Tibial artery (tissue), 4 donors: ENCODE data around the gene GOLGB1.

Experiments
- DNase-seq, 2 donors: peaks; one replicate each; pipeline ENCODE4 v3.0.0-alpha.2; 2019
- H3K27ac ChIP-seq, 2 donors: fragments of 200-600 bp; sonication (generic) in 1 of 2; 1 replicate in 1 of 2; 2 replicates in 1 of 2; pipeline ENCODE4 v1.5.1; 2018 to 2019; ENCODE audit warnings: mild to moderate bottlenecking in 1 of 2
- H3K27me3 ChIP-seq, 2 donors: fragments of 200-600 bp; sonication (generic) in 1 of 2; one replicate each; pipeline versions ENCODE4 v1.5.1 to v1.6.0; 2016 to 2019
- H3K36me3 ChIP-seq, 3 donors: fragments of 200-600 bp; sonication (generic) in 2 of 3; one replicate each; pipeline ENCODE4 v1.5.1; 2016 to 2019; ENCODE audit warnings: mild to moderate bottlenecking in 2 of 3
- H3K4me1 ChIP-seq, 4 donors: fragments of 200-600 bp; sonication (generic) in 2 of 4; 1 replicate in 3 of 4; 2 replicates in 1 of 4; pipeline ENCODE4 v1.5.1; 2016 to 2019
- H3K4me3 ChIP-seq, 2 donors: fragments of 200-600 bp; sonication (generic) in 1 of 2; 1 replicate in 1 of 2; 2 replicates in 1 of 2; pipeline ENCODE4 v1.5.1; 2018 to 2019; ENCODE audit warnings: mild to moderate bottlenecking in 2 of 2
- H3K9me3 ChIP-seq, 3 donors: fragments of 200-600 bp; sonication (generic) in 1 of 3; one replicate each; pipeline ENCODE4 v1.5.1; 2016 to 2019
- intact Hi-C: fragments of 100-400 bp; cut with DNase I; formaldehyde crosslinking; loops from one replicate; pipeline ENCODE4 v1.15.0; 2023; ENCODE audit warnings: low total_unique reads
- TF ChIP-seq, protein P1 (sequence below), 2 experiments: fragments of 200-600 bp in 1 of 2; fragments of 450-650 bp in 1 of 2; IDR thresholded peaks; one replicate each; pipeline ENCODE4 v1.5.1; 2017 to 2019; ENCODE audit warnings: antibody characterized with exemption in 2 of 2, mild to moderate bottlenecking in 1 of 2, moderate library complexity in 1 of 2

The GOLGB1 gene, protein sequence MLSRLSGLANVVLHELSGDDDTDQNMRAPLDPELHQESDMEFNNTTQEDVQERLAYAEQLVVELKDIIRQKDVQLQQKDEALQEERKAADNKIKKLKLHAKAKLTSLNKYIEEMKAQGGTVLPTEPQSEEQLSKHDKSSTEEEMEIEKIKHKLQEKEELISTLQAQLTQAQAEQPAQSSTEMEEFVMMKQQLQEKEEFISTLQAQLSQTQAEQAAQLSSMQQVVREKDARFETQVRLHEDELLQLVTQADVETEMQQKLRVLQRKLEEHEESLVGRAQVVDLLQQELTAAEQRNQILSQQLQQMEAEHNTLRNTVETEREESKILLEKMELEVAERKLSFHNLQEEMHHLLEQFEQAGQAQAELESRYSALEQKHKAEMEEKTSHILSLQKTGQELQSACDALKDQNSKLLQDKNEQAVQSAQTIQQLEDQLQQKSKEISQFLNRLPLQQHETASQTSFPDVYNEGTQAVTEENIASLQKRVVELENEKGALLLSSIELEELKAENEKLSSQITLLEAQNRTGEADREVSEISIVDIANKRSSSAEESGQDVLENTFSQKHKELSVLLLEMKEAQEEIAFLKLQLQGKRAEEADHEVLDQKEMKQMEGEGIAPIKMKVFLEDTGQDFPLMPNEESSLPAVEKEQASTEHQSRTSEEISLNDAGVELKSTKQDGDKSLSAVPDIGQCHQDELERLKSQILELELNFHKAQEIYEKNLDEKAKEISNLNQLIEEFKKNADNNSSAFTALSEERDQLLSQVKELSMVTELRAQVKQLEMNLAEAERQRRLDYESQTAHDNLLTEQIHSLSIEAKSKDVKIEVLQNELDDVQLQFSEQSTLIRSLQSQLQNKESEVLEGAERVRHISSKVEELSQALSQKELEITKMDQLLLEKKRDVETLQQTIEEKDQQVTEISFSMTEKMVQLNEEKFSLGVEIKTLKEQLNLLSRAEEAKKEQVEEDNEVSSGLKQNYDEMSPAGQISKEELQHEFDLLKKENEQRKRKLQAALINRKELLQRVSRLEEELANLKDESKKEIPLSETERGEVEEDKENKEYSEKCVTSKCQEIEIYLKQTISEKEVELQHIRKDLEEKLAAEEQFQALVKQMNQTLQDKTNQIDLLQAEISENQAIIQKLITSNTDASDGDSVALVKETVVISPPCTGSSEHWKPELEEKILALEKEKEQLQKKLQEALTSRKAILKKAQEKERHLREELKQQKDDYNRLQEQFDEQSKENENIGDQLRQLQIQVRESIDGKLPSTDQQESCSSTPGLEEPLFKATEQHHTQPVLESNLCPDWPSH (N-terminal part only)

DNA sequence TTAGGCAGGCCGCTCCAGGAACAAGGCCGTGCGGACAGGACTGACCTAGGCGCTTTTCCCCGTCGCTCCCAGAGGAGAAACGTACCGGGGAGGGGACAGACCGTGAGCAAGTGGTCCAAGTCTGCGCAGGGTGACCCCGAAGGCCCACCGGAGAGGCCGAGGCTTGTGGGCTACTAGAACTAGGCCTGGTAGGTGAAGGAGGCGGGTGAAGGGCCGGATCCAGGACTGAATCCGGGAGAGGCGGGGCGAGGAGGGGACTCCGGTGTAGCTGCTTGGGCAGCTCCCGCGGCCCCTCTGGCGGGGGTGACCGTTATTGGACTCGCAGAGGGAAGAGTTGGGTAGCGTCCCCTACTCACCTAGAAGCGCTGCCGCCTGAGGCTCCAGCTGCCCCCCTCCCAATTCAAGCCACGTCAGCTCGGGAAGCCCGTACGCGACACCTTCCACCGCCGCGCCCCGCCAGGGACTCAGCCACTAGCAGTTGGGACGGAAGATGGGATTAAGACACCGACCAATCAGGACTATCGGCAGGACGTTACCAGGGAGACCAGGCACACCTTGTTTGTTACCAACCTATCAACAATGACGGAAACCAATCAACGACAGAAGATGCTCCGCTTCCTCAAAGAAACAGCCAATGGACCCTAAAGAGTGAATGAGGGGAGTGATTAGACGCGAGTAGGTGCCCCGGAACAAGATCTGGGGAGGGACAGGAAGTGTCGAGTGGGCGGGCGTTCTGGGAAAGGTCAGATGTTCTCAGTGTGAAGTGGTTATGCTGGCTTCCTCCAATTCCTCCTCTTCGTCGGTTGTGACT is at the start of gene GOLGB1:
Gene GOLGB1 (minus strand): TSS at position 466 of the 811 bp plus-strand sequence. CDS start 18,770 bp downstream, outside the sequence.
- peak within 1 kb of the TSS; percentile 86 to 97 for H3K27ac ChIP-seq
- peaks cover 0 to 42% (median 20%) of the 10 kb centered on the region in 4 donors for H3K4me1 ChIP-seq
- DNase-seq = peak; percentile 96
- intact Hi-C loops = loop anchor here (10.0 kb wide), 1 partner anchor 1005 kb away; the partner anchor contains the start of genes GTF2E1 and RABL3
- no peaks in the 10 kb centered on the region for H3K27me3 ChIP-seq
- TF ChIP-seq, protein P1, sequence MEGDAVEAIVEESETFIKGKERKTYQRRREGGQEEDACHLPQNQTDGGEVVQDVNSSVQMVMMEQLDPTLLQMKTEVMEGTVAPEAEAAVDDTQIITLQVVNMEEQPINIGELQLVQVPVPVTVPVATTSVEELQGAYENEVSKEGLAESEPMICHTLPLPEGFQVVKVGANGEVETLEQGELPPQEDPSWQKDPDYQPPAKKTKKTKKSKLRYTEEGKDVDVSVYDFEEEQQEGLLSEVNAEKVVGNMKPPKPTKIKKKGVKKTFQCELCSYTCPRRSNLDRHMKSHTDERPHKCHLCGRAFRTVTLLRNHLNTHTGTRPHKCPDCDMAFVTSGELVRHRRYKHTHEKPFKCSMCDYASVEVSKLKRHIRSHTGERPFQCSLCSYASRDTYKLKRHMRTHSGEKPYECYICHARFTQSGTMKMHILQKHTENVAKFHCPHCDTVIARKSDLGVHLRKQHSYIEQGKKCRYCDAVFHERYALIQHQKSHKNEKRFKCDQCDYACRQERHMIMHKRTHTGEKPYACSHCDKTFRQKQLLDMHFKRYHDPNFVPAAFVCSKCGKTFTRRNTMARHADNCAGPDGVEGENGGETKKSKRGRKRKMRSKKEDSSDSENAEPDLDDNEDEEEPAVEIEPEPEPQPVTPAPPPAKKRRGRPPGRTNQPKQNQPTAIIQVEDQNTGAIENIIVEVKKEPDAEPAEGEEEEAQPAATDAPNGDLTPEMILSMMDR (IDR thresholded peaks at IDR 0.05) = no peak
- H3K4me3 ChIP-seq = peak within 1 kb of the TSS; percentile 62 to 96
- H3K9me3 ChIP-seq = no peaks in the 10 kb centered on the region
- H3K36me3 ChIP-seq = no peaks in the 10 kb centered on the region

- no peak overlapping the region for H3K27ac ChIP-seq
- H3K9me3 ChIP-seq = no peaks in the 10 kb centered on the region
- no peak overlapping the region for H3K4me3 ChIP-seq
- H3K36me3 ChIP-seq = peaks cover 0 to 20% (median 6%) of the 10 kb centered on the region in 3 donors
- intact Hi-C loops = no loop called here
- H3K4me1 ChIP-seq = no peaks in the 10 kb centered on the region
- no peaks in the 10 kb centered on the region for H3K27me3 ChIP-seq
- TF ChIP-seq, protein P1 (IDR thresholded peaks at IDR 0.05) = no peak
- no peak for DNase-seq
These were observed 47.4 kb upstream of the GOLGB1 start for GRCh38 chr3:121796970-121797369.

GRCh38 chr3:121794264-121794983 is 44.9 kb upstream of the GOLGB1 start:
- intact Hi-C loops = no loop called here
- H3K9me3 ChIP-seq = no peaks in the 10 kb centered on the region
- H3K4me1 ChIP-seq = no peaks in the 10 kb centered on the region
- peaks cover 16 to 38% (median 18%) of the 10 kb centered on the region in 3 donors for H3K36me3 ChIP-seq
- no peak overlapping the region for H3K27ac ChIP-seq
- no peaks in the 10 kb centered on the region for H3K27me3 ChIP-seq
- no peak for DNase-seq
- no peak overlapping the region for H3K4me3 ChIP-seq
- TF ChIP-seq, protein P1 (IDR thresholded peaks at IDR 0.05) = no peak

DNA sequence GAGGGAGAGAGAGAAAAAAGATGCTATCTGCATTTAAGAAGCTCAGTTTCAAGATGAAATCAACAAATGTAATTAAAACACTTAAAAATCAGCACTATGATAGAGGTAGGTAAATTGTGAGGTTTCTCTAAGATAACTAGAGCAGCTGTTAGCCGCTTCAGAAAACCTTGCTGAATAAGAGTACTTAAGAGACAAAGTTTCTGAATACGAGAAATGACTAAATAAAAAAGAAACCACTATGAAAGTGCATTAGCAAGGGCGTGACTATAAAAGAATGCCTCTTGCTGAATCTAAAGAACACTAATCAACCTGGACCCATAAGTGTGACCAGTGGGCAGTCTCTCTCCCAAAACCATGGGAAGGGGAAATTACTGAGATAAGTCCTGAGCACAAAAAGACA is 43.5 kb upstream of the GOLGB1 start:
- TF ChIP-seq, protein P1 (IDR thresholded peaks at IDR 0.05) = no peak
- Histone ChIP-seq H3K4me1 (no peaks in the 10 kb centered on the region), H3K27me3 (no peaks in the 10 kb centered on the region), H3K36me3 (peaks cover 27 to 50% (median 32%) of the 10 kb centered on the region in 3 donors), H3K4me3 (no peak overlapping the region), H3K27ac (no peak overlapping the region), H3K9me3 (no peaks in the 10 kb centered on the region)
- DNase-seq = no peak
- intact Hi-C loops = no loop called here
